ENCODE measurements around the gene ARIH2.

GRCh38 chr3:48999085-48999858 is 80.6 kb downstream of the ARIH2 start:
- TF ChIP-seq CTCF (IDR thresholded peaks at IDR 0.05; ENCODE audit: insufficient read depth, low read length, poor library complexity, severe bottlenecking) (no peak), EZH2phosphoT487 (conservative IDR thresholded peaks at IDR 0.05; ENCODE audit: low read length) (no peak)
